HPDE6-E6E7 (cell line): ENCODE measurements around the gene ACSF2.

Experiments
- DNase-seq: peaks from one replicate; pipeline ENCODE4 v3.0.0; 2011; ENCODE audit warnings: missing footprints; ENCODE audit errors: extremely low spot score

ACSF2 gene

DNA sequence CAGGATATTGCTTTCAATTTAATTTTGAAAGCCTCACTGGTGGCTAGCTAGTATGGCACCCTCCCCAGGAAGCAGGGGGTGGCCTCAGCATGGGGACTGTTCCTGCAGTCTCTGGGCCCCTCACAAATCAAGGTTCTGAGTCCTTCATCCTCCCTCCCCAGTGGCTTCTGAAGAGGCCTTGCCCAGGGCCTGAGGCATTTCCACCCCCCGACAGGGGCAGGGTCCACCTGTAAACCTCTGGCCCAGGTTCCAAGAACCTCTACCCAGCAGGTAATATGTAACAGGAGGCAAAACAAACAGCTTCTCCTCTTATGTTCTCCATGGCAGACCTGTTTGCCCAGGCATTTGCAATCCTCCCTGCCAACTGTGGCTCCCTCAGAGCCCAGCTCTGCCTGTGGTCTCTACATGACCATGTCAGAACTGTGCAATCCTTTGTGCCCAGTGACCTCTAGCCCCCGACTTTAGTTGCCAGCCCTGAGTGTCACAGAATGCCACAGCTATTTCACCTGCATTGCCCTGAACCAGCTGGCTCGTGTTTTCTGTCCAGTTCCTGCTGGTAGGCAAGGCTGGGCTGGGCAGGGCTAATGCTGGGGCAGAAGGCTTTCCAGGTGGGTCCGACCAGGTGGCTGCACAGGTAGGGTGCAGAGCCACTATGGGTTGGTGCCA, 14.3 kb downstream of the ACSF2 start:
- no peak for DNase-seq

- DNase-seq = no peak
Observed at GRCh38 chr17:50440838-50441829, 15.1 kb downstream of the ACSF2 start.

- DNase-seq = no peak
Observed at GRCh38 chr17:50443505-50443974, 17.5 kb downstream of the ACSF2 start.

- no peak for DNase-seq
Observed at GRCh38 chr17:50444841-50445715, 19.1 kb downstream of the ACSF2 start.

- DNase-seq = no peak
Observed at GRCh38 chr17:50445730-50446325, 19.8 kb downstream of the ACSF2 start.

DNA sequence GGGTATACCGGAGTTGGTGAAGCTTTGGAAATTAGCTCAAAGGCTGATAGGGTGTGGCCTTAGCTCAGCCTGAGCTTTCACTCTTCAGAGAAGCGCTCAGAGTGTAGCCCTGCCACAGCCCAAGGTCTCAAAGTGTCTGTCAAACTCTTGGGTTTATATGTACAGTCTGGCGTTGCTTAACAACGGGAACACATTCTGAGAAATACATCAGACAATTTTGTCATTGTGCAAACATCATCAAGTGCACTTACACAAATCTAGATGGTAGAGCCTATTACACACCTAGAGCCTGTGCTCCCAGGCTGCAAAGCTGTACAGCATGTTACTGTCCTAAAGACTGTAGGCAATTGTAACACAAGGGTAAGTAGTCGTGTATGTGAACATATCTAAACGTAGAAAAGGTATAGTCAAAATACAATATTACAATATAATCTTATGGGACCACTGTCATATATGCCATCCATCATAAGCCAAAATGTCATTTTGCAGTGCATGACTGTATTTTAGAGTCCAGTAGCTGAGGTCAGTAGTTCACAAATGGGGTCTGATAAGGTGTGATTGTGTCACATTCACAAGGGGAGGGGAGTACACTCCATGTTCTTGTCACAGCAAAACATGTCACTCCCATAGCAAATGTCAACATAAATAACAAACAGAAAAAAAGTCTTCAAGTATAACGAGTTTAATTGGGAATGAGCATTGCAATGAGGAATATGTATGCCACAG, 22.0 kb downstream of the ACSF2 start:
- no peak for DNase-seq

DNA sequence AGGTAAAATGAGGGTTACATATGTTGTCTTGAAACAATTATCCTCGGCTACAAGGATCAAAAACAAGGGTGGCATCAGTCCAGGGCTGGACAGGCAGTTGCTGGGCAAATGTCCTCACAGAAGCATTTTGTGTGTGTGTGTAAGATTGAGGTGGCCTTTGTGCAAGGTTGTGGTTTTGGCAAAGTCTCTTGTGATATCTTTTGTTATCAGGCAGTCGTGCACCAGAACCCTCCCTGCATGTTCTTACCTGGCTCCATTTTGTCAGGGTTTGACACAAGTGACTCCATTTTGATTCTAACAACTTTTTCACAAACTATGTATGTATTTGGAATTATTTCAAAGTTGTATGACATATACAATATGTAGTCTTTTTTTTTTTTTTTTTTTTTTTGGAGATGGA, 22.6 kb downstream of the ACSF2 start:
- DNase-seq = no peak

DNA sequence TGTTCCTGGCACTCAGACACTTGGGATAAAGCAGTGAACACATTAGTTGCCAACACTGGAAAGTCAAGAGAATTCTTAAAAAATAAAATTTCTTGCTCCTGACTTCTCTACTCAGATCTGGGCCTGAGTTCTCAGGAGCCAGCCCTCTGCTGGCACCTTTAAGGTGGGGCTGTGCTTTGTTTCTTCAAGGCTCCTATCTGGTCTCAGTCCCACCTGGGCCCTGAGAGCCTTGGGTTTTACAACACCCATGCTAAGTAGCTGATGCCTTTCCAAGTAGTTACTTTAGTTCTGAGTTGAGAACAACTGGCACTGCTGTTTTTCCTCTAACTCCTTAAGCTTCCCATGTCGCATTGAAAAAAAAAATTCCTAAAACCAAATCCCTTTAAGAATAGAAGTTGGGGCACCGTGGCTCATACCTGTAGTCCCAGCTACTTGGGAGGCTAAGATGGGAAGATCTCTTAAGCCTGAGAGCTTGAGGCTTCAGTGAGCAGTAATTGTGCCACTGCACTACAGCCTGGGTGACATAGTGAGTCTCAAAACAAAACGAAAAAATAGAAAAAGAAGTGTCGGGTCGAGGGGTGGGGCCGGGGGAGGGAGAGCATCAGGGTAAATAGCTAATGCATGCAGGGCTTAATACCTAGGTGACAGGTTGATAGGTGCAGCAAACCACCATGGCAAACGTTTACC, 26.1 kb downstream of the ACSF2 start:
- no peak for DNase-seq

- DNase-seq = no peak
Observed at GRCh38 chr17:50452630-50453300, 26.7 kb downstream of the ACSF2 start.

DNA sequence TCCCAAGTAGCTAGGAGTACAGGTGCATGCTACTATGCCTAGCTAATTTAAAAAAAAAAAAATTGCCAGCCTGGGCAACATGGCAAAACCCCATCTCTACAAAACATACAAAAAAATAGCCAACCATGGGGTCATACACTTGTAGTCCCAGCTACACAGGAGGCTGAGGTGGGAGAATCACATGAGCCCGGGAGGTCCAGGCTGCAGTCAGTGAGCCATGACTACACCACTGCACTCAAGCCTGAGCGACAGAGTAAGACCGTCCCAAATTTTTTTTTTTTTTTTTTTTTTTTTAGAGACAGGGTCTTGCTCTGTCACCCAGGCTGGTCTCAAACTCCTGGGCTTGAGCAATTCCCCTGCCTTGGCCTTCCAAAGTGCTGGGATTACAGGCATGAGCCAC, 27.9 kb downstream of the ACSF2 start:
- DNase-seq = no peak

DNA sequence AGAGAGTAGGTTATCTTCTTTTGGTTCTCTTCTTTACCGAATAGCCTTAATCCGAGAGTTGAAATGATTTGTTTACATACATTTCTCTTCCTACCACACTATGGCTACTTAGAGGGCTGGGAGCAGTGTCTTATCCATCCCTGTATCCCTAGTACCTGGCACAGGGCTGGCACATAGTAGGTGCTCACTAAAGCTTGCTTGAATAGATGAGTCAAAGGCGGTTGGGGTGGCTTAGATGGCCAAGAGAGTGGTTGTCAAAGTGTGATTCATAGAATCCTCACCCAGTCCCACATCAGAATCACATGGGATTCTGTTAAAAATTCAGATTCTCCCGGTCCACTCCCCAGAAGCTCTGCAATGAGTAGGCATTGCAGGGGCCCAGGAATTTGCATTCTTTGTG, 31.6 kb downstream of the ACSF2 start:
- DNase-seq = no peak

DNA sequence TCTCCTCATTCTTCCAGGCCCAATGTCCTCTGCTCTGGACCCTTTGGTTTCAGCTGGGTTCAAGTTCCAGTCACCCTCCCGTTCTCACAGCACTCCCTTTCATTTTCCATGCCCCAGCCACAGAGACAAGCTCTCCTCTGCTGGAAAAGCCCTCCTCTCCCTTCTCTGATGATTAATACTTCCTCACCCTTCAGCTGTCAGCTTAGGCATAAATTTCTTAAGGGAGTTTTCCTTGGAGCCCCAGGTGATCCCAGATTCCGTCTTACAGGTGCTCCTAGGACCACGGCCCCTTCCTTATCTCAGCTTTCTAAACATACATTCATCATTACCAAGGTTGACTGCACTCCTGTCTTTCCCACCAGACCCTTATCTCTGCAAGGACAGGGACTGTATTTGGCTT, 32.3 kb downstream of the ACSF2 start:
- DNase-seq = no peak

- no peak for DNase-seq
Observed at GRCh38 chr17:50458701-50459676, 33.0 kb downstream of the ACSF2 start.

GRCh38 chr17:50459756-50460155, 33.7 kb downstream of the ACSF2 start:
- no peak for DNase-seq

DNA sequence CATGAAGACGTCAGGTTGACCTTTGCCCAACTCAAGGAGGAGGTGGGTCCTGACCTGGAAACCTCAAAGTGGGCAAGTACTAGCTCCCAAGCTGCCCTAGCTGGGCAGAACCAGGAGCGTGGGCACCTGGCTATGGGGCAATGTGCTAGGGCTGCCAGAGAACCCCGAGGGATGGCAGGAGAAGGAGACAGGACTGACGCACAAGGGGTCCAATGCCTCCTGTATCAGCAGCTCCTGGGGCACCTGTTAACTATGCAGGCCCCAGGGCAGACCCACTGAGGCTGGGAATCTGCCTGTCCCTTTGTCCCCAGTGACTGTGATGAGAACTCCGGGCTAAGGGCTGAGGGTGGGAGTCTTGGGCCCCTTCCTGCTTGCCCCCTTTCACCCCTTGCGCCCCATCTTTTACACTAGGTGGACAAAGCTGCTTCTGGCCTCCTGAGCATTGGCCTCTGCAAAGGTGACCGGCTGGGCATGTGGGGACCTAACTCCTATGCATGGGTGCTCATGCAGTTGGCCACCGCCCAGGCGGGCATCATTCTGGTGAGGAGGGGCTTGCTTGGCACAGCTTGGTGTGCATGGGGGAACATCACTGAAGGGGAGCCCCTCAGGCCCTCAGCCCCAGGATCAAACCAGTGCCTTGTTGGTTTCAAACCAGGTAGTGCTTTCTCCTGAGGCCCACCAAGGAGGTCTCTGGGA, 35.0 kb downstream of the ACSF2 start:
- DNase-seq = no peak

DNA sequence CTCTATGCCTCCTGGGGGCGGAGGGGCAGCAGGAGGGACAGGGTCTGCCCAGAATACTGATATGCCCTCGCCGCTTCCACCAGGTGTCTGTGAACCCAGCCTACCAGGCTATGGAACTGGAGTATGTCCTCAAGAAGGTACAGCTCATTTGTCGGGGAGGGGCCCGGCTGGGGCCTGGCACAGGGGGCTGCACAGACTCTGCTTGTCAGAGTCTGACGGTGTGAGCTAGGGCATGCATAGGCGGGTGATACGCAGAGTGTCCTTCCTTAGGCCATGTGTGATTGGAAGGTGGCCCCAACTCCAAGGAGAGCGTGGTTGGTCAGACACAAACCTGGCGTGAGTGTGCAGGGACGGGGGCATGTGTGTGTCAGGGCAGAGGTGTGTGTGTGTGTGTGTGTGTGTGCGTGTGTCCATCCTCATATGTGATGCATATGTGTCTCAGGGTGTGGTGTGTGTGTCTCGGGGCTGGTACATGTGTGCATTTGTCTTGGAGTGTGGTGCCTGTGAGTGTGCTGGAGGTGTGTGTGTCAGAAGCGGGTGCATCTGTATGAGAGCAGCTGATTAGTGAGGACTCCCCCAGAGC, 35.6 kb downstream of the ACSF2 start:
- DNase-seq = no peak

DNA sequence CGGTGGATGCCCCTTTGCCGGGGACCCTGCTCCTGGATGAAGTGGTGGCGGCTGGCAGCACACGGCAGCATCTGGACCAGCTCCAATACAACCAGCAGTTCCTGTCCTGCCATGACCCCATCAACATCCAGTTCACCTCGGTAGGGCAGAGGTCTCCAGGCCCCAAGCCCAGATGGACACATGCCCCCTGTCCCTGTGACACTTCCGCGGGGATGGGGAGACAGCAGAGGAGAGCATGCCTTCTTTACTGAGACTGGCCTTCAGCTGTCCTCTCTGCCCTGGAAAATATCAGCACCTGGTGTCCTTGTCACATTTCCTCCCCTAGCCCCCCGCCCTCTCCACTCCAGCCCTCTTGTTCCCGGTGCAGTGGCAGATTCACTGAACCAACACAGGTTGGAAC, 36.4 kb downstream of the ACSF2 start:
- DNase-seq = no peak
